PFSK-1 (cell line): ENCODE results near the gene SIM1.

Source experiments
- POLR2AphosphoS5 ChIP-seq: IDR thresholded peaks from 2 replicates; pipeline ENCODE4 v1.6.1; 2012; ENCODE audit warnings: low read depth, mild to moderate bottlenecking, control low read depth, low read length, moderate library complexity
- REST ChIP-seq, 2 experiments: IDR thresholded peaks; 2 replicates each; pipeline versions ENCODE4 v1.6.1 to v1.8.0; 2011 to 2012; ENCODE audit warnings: low read depth in 2 of 2, low read length in 2 of 2, control low read depth in 1 of 2, inconsistent platforms in 1 of 2, mild to moderate bottlenecking in 1 of 2, moderate library complexity in 1 of 2; ENCODE audit not compliant: insufficient read depth in 1 of 2
- TAF1 ChIP-seq: IDR thresholded peaks from 2 replicates; pipeline ENCODE4 v1.6.1; 2012; ENCODE audit warnings: low read length, control low read depth, borderline replicate concordance; ENCODE audit not compliant: insufficient read depth

DNA sequence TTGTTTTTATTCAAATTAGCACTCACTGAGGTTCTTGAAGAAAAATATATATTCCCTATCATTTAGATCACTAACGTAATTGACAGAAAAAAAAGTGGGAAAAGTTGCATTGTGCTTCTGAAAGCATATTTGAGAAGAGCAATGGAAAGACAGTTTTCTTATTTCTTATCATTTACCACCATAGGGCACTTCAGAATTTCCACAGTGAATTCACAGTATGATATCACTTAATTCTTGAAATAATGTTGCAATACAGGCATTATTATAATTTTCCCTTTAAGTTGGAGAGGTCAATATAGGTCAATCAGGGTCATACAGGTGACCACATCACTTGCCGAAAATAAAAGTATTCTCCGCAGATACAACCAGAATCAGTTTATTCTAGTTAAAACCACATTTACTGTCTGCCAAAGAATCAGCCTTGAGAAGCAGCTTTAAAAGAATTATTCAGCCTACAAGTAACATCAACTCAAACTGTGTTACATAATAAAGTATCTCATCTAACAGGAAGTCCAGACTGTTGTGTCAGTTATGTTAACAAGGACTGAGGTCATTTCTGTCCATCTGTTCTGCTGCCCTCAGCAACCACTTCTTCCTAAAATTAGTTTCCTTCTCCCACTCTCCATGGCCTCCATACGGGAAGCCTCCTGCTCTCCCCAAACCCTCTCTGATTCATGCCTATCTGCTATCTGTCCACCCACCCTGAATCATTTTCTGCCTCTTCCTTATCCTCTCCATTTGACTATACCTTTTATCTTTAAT is 121.2 kb downstream of the SIM1 start:
- TF ChIP-seq POLR2AphosphoS5 (no peak), REST (IDR thresholded peaks at IDR 0.05; ENCODE audit: insufficient read depth in 1 of 2, low read depth in 2 of 2, low read length in 2 of 2) (no peak), TAF1 (no peak)
